Panc1 (cell line): ENCODE measurements around the gene TRAF3IP3. TPM values are rescaled to one million over a fixed set of nuclear protein-coding genes. Genes with fewer than 3 reads are reported as not detected.

Experiments
- ATAC-seq: fragments of 200-7000 bp; cut with Tn5 transposase; 2 replicates; pipeline ENCODE4 v1.9.1; 2020; ENCODE audit warnings: mild to moderate bottlenecking, moderate library complexity
- BruUV-seq: library from RNA; stranded (reverse); fragments of 400-500 nt; replicated peaks from 2 replicates; lab custom pipeline; 2021; lab: Mats Ljungman, UMichigan
- CTCF ChIA-PET: fragments of 300-600 bp; sonication (Branson Sonifier 250); formaldehyde crosslinking; loops from one replicate; lab custom pipeline; 2022; ENCODE audit warnings: antibody characterized with exemption; lab: Charles Lee
- POLR2A ChIA-PET: fragments of 300-600 bp; sonication (Branson Sonifier 250); formaldehyde crosslinking; loops from one replicate; lab custom pipeline; 2022; ENCODE audit warnings: antibody characterized with exemption; lab: Charles Lee
- DNase-seq: peaks from one replicate; pipeline ENCODE4 v3.0.0-alpha.2; 2010; ENCODE audit warnings: low read depth, low spot score
- H3K27ac ChIP-seq: 2 replicates; pipeline ENCODE4 v1.5.1; 2011; ENCODE audit warnings: mild to moderate bottlenecking, low read length, inconsistent platforms
- H3K27me3 ChIP-seq: fragments of 200-500 bp; sonication (Bioruptor generic); 2 replicates; pipeline ENCODE4 v1.6.0; 2014; ENCODE audit warnings: low read length, inconsistent platforms; ENCODE audit not compliant: control insufficient read depth, insufficient read depth
- H3K36me3 ChIP-seq: fragments of 200-500 bp; sonication (Bioruptor generic); 2 replicates; pipeline ENCODE4 v1.5.1; 2014; ENCODE audit warnings: inconsistent platforms, mild to moderate bottlenecking, low read length, moderate library complexity; ENCODE audit not compliant: control insufficient read depth, insufficient read depth
- H3K4me1 ChIP-seq: 2 replicates; pipeline ENCODE4 v1.5.1; 2011; ENCODE audit warnings: inconsistent platforms, mild to moderate bottlenecking, low read length, moderate library complexity; ENCODE audit not compliant: control insufficient read depth, insufficient read depth
- H3K4me3 ChIP-seq, 2 experiments: 2 replicates each; pipeline ENCODE4 v1.5.1; 2011 to 2012; ENCODE audit warnings: low read depth in 2 of 2, low read length in 2 of 2, mild to moderate bottlenecking in 2 of 2, inconsistent platforms in 1 of 2, moderate library complexity in 1 of 2
- H3K9me3 ChIP-seq: fragments of 200-500 bp; sonication (Bioruptor generic); 2 replicates; pipeline ENCODE4 v1.5.1; 2014; ENCODE audit warnings: low read depth, mild to moderate bottlenecking, inconsistent platforms, low read length, moderate library complexity; ENCODE audit not compliant: control insufficient read depth, insufficient read depth
- CTCF ChIP-seq: fragments of 450-650 bp; IDR thresholded peaks from 2 replicates; pipeline ENCODE4 v1.5.1; 2017; ENCODE audit warnings: mild to moderate bottlenecking
- POLR2AphosphoS5 ChIP-seq: IDR thresholded peaks from 2 replicates; pipeline ENCODE4 v1.6.1; 2012; ENCODE audit warnings: mild to moderate bottlenecking, low read depth, low read length, moderate library complexity
- REST ChIP-seq, 2 experiments: IDR thresholded peaks; 2 replicates each; pipeline ENCODE4 v1.6.1; 2011 to 2012; ENCODE audit warnings: low read depth in 2 of 2, control low read depth in 1 of 2, low read length in 1 of 2, mild to moderate bottlenecking in 1 of 2, moderate library complexity in 1 of 2; ENCODE audit not compliant: insufficient read depth in 1 of 2
- SIN3A ChIP-seq: IDR thresholded peaks from 2 replicates; pipeline ENCODE4 v1.6.1; 2012; ENCODE audit warnings: low read depth, mild to moderate bottlenecking, low read length, moderate library complexity, borderline replicate concordance; ENCODE audit not compliant: insufficient read depth
- TCF7L2 ChIP-seq: IDR thresholded peaks from 2 replicates; pipeline ENCODE4 v1.6.1; 2011; ENCODE audit warnings: mild to moderate bottlenecking, low read depth, low read length, inconsistent platforms
- in situ Hi-C: cut with HindIII; loops from 2 replicates; pipeline ENCODE4 v1.10.0; 2016; ENCODE audit warnings: low sequenced_read_pairs, low pct_unique_long_range_greater_than_20kb
- intact Hi-C: fragments of 100-400 bp; cut with micrococcal nuclease; formaldehyde crosslinking; loops from one replicate; pipeline ENCODE4 v1.10.0; 2022; ENCODE audit not compliant: unreplicated experiment
- total RNA-seq: library from RNA; stranded (reverse); gene quantifications from one replicate; pipeline ENCODE4 v1.2.1, GENCODE V29; 2021; ENCODE audit not compliant: unreplicated experiment

TRAF3IP3 gene
- total RNA-seq, 1 experiment from 2014 or later, result 0.67 TPM

GRCh38 chr1:209780268-209780667 lies 24.4 kb downstream of the TRAF3IP3 start:
- ChIA-PET POLR2A (no interaction called here), CTCF (no interaction called here)
- Histone ChIP-seq H3K27me3 (no peaks in the 10 kb centered on the region), H3K27ac (no peak overlapping the region), H3K36me3 (no peaks in the 10 kb centered on the region; the same call in 1 of the 2 replicates), H3K4me3 (no peak overlapping the region), H3K9me3 (peaks cover 6% of the 10 kb centered on the region; the same call in 1 of the 2 replicates), H3K4me1 (peaks cover 4% of the 10 kb centered on the region; the same call in 1 of the 2 replicates)
- no peak for TF ChIP-seq SIN3A
- no peak for TF ChIP-seq TCF7L2
- no peak for TF ChIP-seq REST (IDR thresholded peaks at IDR 0.05; ENCODE audit: insufficient read depth in 1 of 2, low read depth in 2 of 2, low read length in 1 of 2)
- no peak for TF ChIP-seq CTCF
- no peak for TF ChIP-seq POLR2AphosphoS5
- no TSS peak for BruUV-seq
- DNase-seq, result no peak
- intact Hi-C loops, result no loop called here
- ATAC-seq, result no peak
- in situ Hi-C loops, result no loop called here

GRCh38 chr1:209783386-209783785 lies 27.5 kb downstream of the TRAF3IP3 start:
- no peak for DNase-seq
- Histone ChIP-seq H3K9me3 (peaks cover 7% of the 10 kb centered on the region; the same call in 1 of the 2 replicates), H3K4me3 (peak overlapping the region; percentile 77 to 84), H3K36me3 (no peaks in the 10 kb centered on the region; the same call in 1 of the 2 replicates), H3K27ac (no peak overlapping the region; the same call in 1 of the 2 replicates), H3K27me3 (no peaks in the 10 kb centered on the region), H3K4me1 (peaks cover 4% of the 10 kb centered on the region; the same call in 1 of the 2 replicates)
- CTCF ChIA-PET, result no interaction called here
- BruUV-seq, result no TSS peak
- intact Hi-C loops, result no loop called here
- POLR2A ChIA-PET, result no interaction called here
- TF ChIP-seq TCF7L2 (no peak), POLR2AphosphoS5 (no peak), REST (IDR thresholded peaks at IDR 0.05; ENCODE audit: insufficient read depth in 1 of 2, low read depth in 2 of 2, low read length in 1 of 2) (no peak), SIN3A (no peak), CTCF (no peak)
- ATAC-seq, result no peak
- in situ Hi-C loops, result no loop called here
